ENCODE results near the gene CEACAM8.
"Not testable (repeated sequence)": the region's sequence is repeated elsewhere in the genome, so short reads cannot be mapped to it uniquely, and the experiment has no call there.

Gene CEACAM8

DNA sequence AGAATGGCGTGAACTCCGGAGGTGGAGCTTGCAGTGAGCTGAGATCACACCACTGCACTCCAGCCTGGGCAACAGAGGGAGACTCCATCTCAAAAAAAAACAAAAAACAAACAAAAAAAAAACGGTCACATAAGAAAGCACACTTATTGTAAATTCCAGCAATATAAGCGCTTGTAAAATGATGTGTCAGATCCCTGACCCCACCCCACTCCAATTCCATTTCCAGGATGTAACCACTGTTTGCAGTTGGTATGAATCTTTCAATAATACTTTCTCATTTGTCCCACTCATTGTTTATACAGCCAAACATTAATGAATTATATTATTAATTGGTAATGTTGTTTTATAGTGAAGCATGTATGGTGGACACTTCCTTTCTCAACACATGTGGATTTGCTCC is 50.6 kb downstream of the CEACAM8 start:
- Histone ChIP-seq H3K9me3 (ENCODE audit: control insufficient read depth, insufficient read depth, low read length) (no peaks in the 10 kb centered on the region), H3K27ac (ENCODE audit: low read length) (no peak overlapping the region), H3K4me1 (ENCODE audit: control insufficient read depth, insufficient read depth, low read length) (peaks cover 3% of the 10 kb centered on the region), H3K27me3 (ENCODE audit: control insufficient read depth, insufficient read depth, low read length) (no peaks in the 10 kb centered on the region), H3K4me3 (ENCODE audit: low read length) (no peak overlapping the region), H3K36me3 (ENCODE audit: control insufficient read depth, insufficient read depth, low read length) (no peaks in the 10 kb centered on the region)
- DNase-seq (ENCODE audit: low read depth, low spot score) = no peak
- no CpG with 5 or more reads among the region's 4 CpGs for WGBS (ENCODE audit: insufficient coverage, insufficient read length)

DNA sequence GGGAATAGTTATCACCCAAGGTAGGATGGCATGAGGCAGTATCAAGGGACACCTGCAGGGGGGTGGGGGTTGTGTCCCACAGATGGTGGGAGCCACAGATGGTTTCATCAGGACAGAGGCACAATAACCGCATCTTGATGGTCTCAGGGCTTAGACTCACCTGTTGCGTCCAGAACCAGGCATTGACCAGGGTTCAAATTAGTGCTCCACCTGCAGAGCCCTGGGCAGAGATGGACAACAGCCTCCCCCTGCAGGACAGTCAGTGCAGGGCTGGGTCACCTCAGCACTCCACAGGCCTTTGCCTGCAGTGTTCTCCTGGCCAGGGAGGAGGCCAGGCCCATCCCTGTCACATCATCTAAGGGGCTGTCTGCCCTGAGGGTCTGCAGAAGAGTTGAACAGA is 51.9 kb downstream of the CEACAM8 start:
- H3K27me3 ChIP-seq (ENCODE audit: control insufficient read depth, insufficient read depth, low read length) = no peaks in the 10 kb centered on the region
- no peaks in the 10 kb centered on the region for H3K9me3 ChIP-seq (ENCODE audit: control insufficient read depth, insufficient read depth, low read length)
- no CpG with 5 or more reads among the region's 2 CpGs for WGBS (ENCODE audit: insufficient coverage, insufficient read length)
- DNase-seq (ENCODE audit: low read depth, low spot score) = no peak
- H3K36me3 ChIP-seq (ENCODE audit: control insufficient read depth, insufficient read depth, low read length) = no peaks in the 10 kb centered on the region
- peaks cover 3% of the 10 kb centered on the region for H3K4me1 ChIP-seq (ENCODE audit: control insufficient read depth, insufficient read depth, low read length)
- H3K4me3 ChIP-seq (ENCODE audit: low read length) = no peak overlapping the region
- H3K27ac ChIP-seq (ENCODE audit: low read length) = no peak overlapping the region

DNA sequence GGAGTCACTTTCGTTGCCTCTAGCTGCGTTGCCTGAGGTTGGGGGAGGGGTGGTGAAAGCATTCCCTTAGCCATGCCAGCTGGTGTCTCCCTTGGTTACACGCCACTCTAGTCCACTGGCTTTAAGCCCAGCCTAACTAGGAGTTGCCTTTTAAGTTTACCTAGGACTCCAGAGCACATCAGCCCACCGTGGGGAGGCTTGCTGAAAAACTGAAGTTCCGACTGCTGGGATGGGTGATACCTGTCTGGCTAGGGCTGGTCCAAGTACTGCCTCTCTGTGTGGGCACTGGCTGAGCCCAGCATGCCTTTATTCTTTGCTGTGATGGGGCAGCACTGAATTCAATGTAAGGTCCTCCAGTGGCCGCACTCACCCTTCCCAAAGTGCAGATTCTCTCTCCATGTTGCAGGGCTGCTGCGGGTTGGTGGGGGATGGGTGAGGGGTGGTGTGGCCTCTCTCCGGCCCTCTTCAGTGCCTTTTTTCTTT is 54.6 kb downstream of the CEACAM8 start:
- no peak overlapping the region for H3K27ac ChIP-seq (ENCODE audit: low read length)
- no CpG with 5 or more reads among the region's 8 CpGs for WGBS (ENCODE audit: insufficient coverage, insufficient read length)
- no peaks in the 10 kb centered on the region for H3K36me3 ChIP-seq (ENCODE audit: control insufficient read depth, insufficient read depth, low read length)
- DNase-seq (ENCODE audit: low read depth, low spot score) = no peak
- no peaks in the 10 kb centered on the region for H3K27me3 ChIP-seq (ENCODE audit: control insufficient read depth, insufficient read depth, low read length)
- H3K9me3 ChIP-seq (ENCODE audit: control insufficient read depth, insufficient read depth, low read length) = no peaks in the 10 kb centered on the region
- H3K4me1 ChIP-seq (ENCODE audit: control insufficient read depth, insufficient read depth, low read length) = peaks cover 3% of the 10 kb centered on the region
- no peak overlapping the region for H3K4me3 ChIP-seq (ENCODE audit: low read length)

DNA sequence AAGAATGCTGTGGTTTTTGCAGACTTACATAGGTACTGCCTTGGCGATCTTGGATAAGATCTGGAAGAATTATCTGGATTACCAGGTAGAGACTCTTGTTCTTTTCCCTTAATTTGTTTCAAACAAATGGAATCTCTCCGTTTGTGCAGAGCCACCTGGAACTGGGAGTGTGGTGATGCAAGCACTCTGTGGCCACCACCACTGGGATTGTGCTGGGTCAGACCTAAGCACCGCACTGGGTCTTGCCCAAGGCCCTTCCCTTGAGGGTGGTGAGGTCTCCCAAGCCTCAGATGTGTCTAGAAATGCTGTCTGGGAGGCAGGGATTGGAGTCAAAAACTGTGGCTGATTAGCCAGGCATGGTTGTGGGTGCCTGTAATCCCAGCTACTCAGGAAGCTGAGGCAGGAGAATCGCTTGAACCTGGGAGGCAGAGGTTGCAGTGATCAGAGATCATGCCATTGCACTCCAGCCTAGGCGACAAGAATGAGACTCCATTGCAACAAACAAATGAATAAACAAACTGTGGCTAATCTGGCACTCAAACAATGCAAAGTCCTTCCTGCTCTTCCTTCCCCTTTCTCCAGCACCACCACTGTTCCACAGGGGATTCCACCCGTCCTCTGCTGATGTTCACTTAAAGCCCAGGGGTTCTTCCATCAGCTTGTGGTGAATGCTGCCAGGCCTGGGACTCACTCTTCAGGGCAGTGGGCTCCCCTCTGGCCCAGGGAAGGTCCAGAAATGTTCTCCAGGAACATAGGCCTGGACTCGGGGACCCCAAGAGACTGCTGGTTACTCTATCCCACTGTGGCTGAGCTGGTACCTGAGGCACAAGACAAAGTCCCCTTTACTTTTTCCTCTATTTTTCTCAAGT is 55.6 kb downstream of the CEACAM8 start:
- Histone ChIP-seq H3K27me3 (ENCODE audit: control insufficient read depth, insufficient read depth, low read length) (no peaks in the 10 kb centered on the region), H3K9me3 (ENCODE audit: control insufficient read depth, insufficient read depth, low read length) (no peaks in the 10 kb centered on the region), H3K4me1 (ENCODE audit: control insufficient read depth, insufficient read depth, low read length) (peaks cover 3% of the 10 kb centered on the region), H3K36me3 (ENCODE audit: control insufficient read depth, insufficient read depth, low read length) (no peaks in the 10 kb centered on the region), H3K4me3 (ENCODE audit: low read length) (no peak overlapping the region), H3K27ac (ENCODE audit: low read length) (no peak overlapping the region)
- no peak for DNase-seq (ENCODE audit: low read depth, low spot score)
- WGBS (ENCODE audit: insufficient coverage, insufficient read length) = no CpG with 5 or more reads among the region's 7 CpGs

DNA sequence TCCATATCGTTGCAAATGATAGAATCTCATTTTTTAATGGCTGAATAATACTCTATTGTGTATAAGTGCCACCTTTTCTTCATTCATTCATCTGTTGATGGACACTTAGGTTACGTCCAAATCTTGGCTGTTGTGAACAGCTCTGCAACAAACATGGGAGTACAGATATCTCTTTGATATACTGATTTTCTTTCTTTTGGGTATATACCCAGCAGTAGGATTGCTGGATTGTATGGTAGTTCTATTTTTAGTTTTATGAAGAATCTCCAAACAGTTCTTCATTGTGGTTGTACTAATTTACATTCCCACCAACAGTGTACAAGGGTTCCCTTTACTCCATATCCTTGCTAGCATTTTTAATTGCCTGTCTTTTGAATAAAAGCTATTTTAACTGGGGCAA is 59.4 kb downstream of the CEACAM8 start:
- H3K36me3 ChIP-seq (ENCODE audit: control insufficient read depth, insufficient read depth, low read length); H3K9me3 ChIP-seq (ENCODE audit: control insufficient read depth, insufficient read depth, low read length); DNase-seq (ENCODE audit: low read depth, low spot score); H3K27ac ChIP-seq (ENCODE audit: low read length); H3K4me3 ChIP-seq (ENCODE audit: low read length); H3K27me3 ChIP-seq (ENCODE audit: control insufficient read depth, insufficient read depth, low read length); H3K4me1 ChIP-seq (ENCODE audit: control insufficient read depth, insufficient read depth, low read length): not testable (repeated sequence)
- no CpG with 5 or more reads among the region's 2 CpGs for WGBS (ENCODE audit: insufficient coverage, insufficient read length)

DNA sequence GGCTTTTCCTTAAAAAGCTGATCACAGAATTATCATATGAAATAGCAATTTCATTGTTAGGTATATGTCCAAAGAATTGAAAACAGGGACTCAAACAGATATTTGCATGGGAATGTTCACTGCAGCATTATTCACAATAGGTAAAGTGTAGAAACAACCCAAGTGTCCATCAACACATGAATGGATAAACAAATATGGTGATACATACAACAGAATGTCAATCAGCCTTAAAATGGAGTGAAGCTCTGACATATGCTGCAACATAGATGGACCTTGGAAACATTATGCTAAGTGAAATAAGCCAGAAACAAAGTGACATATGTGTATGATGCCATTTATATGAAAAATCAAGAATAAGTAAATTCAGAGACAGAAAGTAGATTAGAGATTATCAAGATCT is 60.3 kb downstream of the CEACAM8 start:
- Histone ChIP-seq H3K36me3 (ENCODE audit: control insufficient read depth, insufficient read depth, low read length) (no peaks in the 10 kb centered on the region), H3K27me3 (ENCODE audit: control insufficient read depth, insufficient read depth, low read length) (no peaks in the 10 kb centered on the region), H3K4me1 (ENCODE audit: control insufficient read depth, insufficient read depth, low read length) (0 out of 2 replicates have a peak, but pooled peaks cover under 1% of the 10 kb centered on the region), H3K9me3 (ENCODE audit: control insufficient read depth, insufficient read depth, low read length) (no peaks in the 10 kb centered on the region), H3K4me3 (ENCODE audit: low read length) (no peak overlapping the region), H3K27ac (ENCODE audit: low read length) (no peak overlapping the region)
- DNase-seq (ENCODE audit: low read depth, low spot score) = no peak

DNA sequence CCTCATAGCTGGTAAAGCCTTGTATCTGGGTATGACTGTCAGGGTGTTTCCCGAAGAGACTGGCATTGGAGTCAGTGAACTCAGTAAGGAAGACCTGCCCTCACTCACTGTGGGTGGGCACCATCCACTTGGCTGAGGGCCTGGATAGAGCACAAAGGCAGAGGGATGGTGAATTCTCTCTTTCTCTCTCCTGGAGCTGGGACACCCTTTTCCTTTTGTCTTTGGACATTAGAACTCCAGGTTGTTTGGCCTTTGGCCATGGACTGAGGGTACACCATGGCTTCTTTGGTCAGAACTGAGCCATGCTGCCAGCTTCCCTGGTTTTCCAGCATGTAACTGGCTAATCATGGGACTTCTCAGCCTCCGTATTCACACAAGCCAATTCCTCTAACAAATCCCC is 61.8 kb downstream of the CEACAM8 start:
- Histone ChIP-seq H3K36me3 (ENCODE audit: control insufficient read depth, insufficient read depth, low read length) (no peaks in the 10 kb centered on the region), H3K27me3 (ENCODE audit: control insufficient read depth, insufficient read depth, low read length) (no peaks in the 10 kb centered on the region), H3K4me1 (ENCODE audit: control insufficient read depth, insufficient read depth, low read length) (0 out of 2 replicates have a peak, but pooled peaks cover 3% of the 10 kb centered on the region), H3K4me3 (ENCODE audit: low read length) (no peak overlapping the region), H3K9me3 (ENCODE audit: control insufficient read depth, insufficient read depth, low read length) (no peaks in the 10 kb centered on the region), H3K27ac (ENCODE audit: low read length) (no peak overlapping the region)
- no peak for DNase-seq (ENCODE audit: low read depth, low spot score)
- WGBS (ENCODE audit: insufficient coverage, insufficient read length) = no CpG with 5 or more reads among the region's 2 CpGs

DNA sequence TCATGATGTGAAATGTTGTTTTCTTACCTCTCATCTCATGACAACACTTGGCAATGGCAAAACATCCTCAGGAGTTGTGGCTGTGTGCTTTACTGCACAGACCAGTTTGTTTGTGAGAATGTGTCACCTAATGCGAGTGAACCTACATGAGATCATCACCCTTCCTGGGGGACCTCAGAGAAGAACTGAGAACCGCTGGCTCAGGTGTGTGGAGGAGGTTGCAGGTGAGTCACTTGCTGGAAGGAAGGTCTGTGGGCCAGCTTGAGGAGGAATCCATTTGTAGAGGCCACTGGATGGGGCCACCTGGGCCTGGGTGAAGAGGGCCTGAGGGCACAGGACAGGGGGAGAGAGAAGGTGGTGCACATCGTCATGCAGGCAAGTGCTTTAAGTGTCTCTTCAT is 63.4 kb downstream of the CEACAM8 start:
- Histone ChIP-seq H3K36me3 (ENCODE audit: control insufficient read depth, insufficient read depth, low read length) (no peaks in the 10 kb centered on the region), H3K27ac (ENCODE audit: low read length) (no peak overlapping the region), H3K9me3 (ENCODE audit: control insufficient read depth, insufficient read depth, low read length) (no peaks in the 10 kb centered on the region), H3K4me1 (ENCODE audit: control insufficient read depth, insufficient read depth, low read length) (0 out of 2 replicates have a peak, but pooled peaks cover 3% of the 10 kb centered on the region), H3K27me3 (ENCODE audit: control insufficient read depth, insufficient read depth, low read length) (no peaks in the 10 kb centered on the region), H3K4me3 (ENCODE audit: low read length) (no peak overlapping the region)
- DNase-seq (ENCODE audit: low read depth, low spot score) = no peak
- WGBS (ENCODE audit: insufficient coverage, insufficient read length) = no CpG with 5 or more reads among the region's 3 CpGs
